Type B pancreatic cell (in vitro differentiated cells): ENCODE measurements around the gene NANP. TPM values are rescaled to one million over a fixed set of nuclear protein-coding genes. Genes with fewer than 3 reads are reported as not detected.

Experiments
- DNase-seq: peaks from one replicate; pipeline ENCODE4 v3.0.0; 2021; ENCODE audit warnings: mixed read lengths; ENCODE audit not compliant: unreplicated experiment; ENCODE audit errors: extremely low spot score
- H3K27ac Mint-ChIP-seq: 2 replicates; pipeline ENCODE4 v1.8.0; 2021; ENCODE audit warnings: mild to moderate bottlenecking, mixed read lengths
- H3K27me3 Mint-ChIP-seq: 2 replicates; pipeline ENCODE4 v1.8.0; 2021; ENCODE audit warnings: mixed read lengths
- H3K36me3 Mint-ChIP-seq: 2 replicates; pipeline ENCODE4 v1.8.0; 2021; ENCODE audit warnings: mixed read lengths
- H3K4me1 Mint-ChIP-seq: one replicate; pipeline ENCODE4 v1.8.0; 2021; ENCODE audit warnings: mixed read lengths; ENCODE audit not compliant: unreplicated experiment
- H3K4me3 Mint-ChIP-seq: 2 replicates; pipeline ENCODE4 v1.8.0; 2021; ENCODE audit warnings: mild to moderate bottlenecking, mixed read lengths
- H3K9me3 Mint-ChIP-seq: 2 replicates; pipeline ENCODE4 v1.8.0; 2021; ENCODE audit warnings: mixed read lengths
- CTCF ChIP-seq: fragments of 200-600 bp; sonication (generic); conservative IDR thresholded peaks from 2 replicates; pipeline ENCODE4 v1.5.0; 2021; ENCODE audit warnings: antibody characterized with exemption, mild to moderate bottlenecking
- total RNA-seq: library from RNA; stranded (reverse); gene quantifications from 2 replicates; pipeline ENCODE4 v1.2.1, GENCODE V29; 2021; ENCODE audit warnings: low replicate concordance

NANP gene
- total RNA-seq, 1 donor from 2014 or later: 6.3 TPM

- Mint-ChIP-seq H3K9me3 (peaks cover 8% of the 10 kb centered on the region), H3K36me3 (peaks cover 24% of the 10 kb centered on the region), H3K27me3 (no peaks in the 10 kb centered on the region), H3K4me1 (peaks cover 34% of the 10 kb centered on the region), H3K4me3 (no peak overlapping the region), H3K27ac (no peak overlapping the region)
- TF ChIP-seq CTCF: no peak
- no peak for DNase-seq
Measured at GRCh38 chr20:25567286-25567685, 56.5 kb downstream of the NANP start.

GRCh38 chr20:25566821-25567220 lies 57.0 kb downstream of the NANP start:
- DNase-seq: no peak
- no peak overlapping the region for H3K4me3 Mint-ChIP-seq
- H3K27ac Mint-ChIP-seq: no peak overlapping the region
- peaks cover 24% of the 10 kb centered on the region for H3K36me3 Mint-ChIP-seq
- H3K27me3 Mint-ChIP-seq: no peaks in the 10 kb centered on the region
- H3K4me1 Mint-ChIP-seq: peaks cover 29% of the 10 kb centered on the region
- H3K9me3 Mint-ChIP-seq: peaks cover 8% of the 10 kb centered on the region
- TF ChIP-seq CTCF: no peak

- no peaks in the 10 kb centered on the region for H3K27me3 Mint-ChIP-seq
- peaks cover 8% of the 10 kb centered on the region for H3K9me3 Mint-ChIP-seq
- no peak for DNase-seq
- H3K4me1 Mint-ChIP-seq: peaks cover 21% of the 10 kb centered on the region
- peaks cover 20% of the 10 kb centered on the region for H3K36me3 Mint-ChIP-seq
- TF ChIP-seq CTCF: no peak
- no peak overlapping the region for H3K4me3 Mint-ChIP-seq
- peak overlapping the region; percentile 67 for H3K27ac Mint-ChIP-seq
Measured at GRCh38 chr20:25565578-25566157, 58.1 kb downstream of the NANP start.

GRCh38 chr20:25563876-25564275 lies 59.9 kb downstream of the NANP start:
- Mint-ChIP-seq H3K4me1 (peaks cover 17% of the 10 kb centered on the region), H3K27ac (no peak overlapping the region), H3K36me3 (peaks cover 31% of the 10 kb centered on the region), H3K27me3 (no peaks in the 10 kb centered on the region), H3K9me3 (peaks cover 8% of the 10 kb centered on the region), H3K4me3 (no peak overlapping the region)
- no peak for DNase-seq
- TF ChIP-seq CTCF: no peak

GRCh38 chr20:25563362-25563761 lies 60.5 kb downstream of the NANP start:
- TF ChIP-seq CTCF: no peak
- no peak overlapping the region for H3K27ac Mint-ChIP-seq
- peaks cover 36% of the 10 kb centered on the region for H3K36me3 Mint-ChIP-seq
- H3K9me3 Mint-ChIP-seq: peaks cover 8% of the 10 kb centered on the region
- no peak overlapping the region for H3K4me3 Mint-ChIP-seq
- H3K27me3 Mint-ChIP-seq: no peaks in the 10 kb centered on the region
- no peak for DNase-seq
- H3K4me1 Mint-ChIP-seq: peaks cover 17% of the 10 kb centered on the region

Other genes starting within 250 kb of the NANP start
- 68.9 and 94.5 TPM in 2 replicates for gene ABHD12, start 233.2 kb downstream of the NANP start, total RNA-seq
- 13.7 and 30.2 TPM in 2 replicates for gene GINS1, start 216.3 kb downstream of the NANP start, total RNA-seq
- gene NINL, start 38.5 kb downstream of the NANP start, total RNA-seq: 26.0 and 47.0 TPM in 2 replicates
- 16.3 and 20.2 TPM in 2 replicates for gene ZNF337, start 72.8 kb upstream of the NANP start, total RNA-seq